Activated T-cell treated with anti-CD3 and anti-CD28 coated beads for 24 hours (primary cell): ENCODE measurements around the gene GLA.

ENCODE experiments used
- DNase-seq: peaks from one replicate; pipeline ENCODE4 v3.0.0-alpha.2; 2020; ENCODE audit warnings: low read depth

GLA gene

GRCh38 chrX:101407748-101408531 is at the start of gene GLA, which contains the start of gene HNRNPH2:
GLA (minus strand) TSS chrX:101407925; CDS start chrX:101407903, 22 bp downstream.
HNRNPH2 (plus strand) TSS chrX:101408222; CDS start chrX:101411989, 3,767 bp downstream.
- DNase-seq: peak; percentile 81

DNA sequence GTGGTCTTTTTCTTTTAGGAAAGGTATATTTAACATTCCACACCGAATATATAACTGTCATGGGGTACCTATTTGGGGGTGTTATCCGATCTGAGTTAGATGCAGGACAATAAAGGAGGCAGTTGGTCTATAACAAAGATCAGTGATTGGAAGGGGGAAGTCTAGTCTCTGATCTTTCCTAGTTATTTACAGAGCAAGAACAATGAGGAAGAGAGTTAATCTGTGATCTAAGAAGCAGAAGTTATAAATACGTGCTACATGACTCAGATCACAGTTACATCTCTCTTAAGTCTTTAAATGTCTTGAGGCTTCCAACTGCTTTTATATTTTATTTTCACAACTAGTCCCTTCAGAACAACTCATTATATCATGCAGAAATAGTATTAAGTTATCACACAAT is 44.3 kb upstream of the GLA start:
- DNase-seq: no peak

GRCh38 chrX:101450961-101451360 is 43.2 kb upstream of the GLA start:
- DNase-seq: no peak

- DNase-seq: no peak
Measured at GRCh38 chrX:101450085-101450484, 42.4 kb upstream of the GLA start.

DNA sequence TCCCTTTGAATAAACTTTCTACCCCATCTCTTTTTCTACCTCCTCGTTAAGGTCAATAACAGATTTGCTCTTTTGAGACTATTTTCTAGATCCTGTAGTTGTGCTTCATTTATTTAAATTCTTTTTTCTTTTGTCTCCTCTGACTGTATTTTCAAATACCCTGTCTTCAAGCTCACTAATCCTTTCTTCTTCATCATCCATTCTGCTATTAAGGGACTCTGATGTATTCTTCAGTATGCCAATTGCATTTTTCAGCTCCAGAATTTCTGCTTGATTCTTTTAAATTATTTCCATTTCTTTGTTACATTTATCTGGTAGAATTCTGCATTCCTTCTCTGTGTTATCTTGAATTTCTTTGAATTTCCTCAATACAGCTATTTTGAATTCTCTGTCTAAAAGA is 41.6 kb upstream of the GLA start:
- DNase-seq: no peak

DNA sequence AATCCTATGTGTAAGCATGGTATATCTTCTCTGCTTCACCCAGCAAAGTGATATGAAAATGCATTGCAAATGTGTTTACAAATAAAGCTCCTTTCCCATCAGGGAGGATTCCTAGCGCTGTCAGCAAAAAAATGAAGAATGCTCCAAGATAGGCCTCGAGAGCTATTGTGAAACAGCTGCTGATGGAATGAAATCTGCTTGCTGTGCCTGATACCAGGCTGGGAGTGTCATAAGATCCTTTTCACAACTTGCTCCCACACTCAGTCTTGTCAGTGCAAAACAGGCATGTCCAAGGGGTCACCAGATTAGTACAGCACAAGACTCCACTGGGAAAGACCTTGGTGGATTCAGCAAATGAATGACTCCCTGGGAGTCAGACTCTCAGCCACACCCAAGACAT is 34.4 kb upstream of the GLA start:
- DNase-seq: no peak

- no peak for DNase-seq
Measured at GRCh38 chrX:101430457-101431078, 22.8 kb upstream of the GLA start.

- no peak for DNase-seq
Measured at GRCh38 chrX:101429934-101430333, 22.2 kb upstream of the GLA start.

DNA sequence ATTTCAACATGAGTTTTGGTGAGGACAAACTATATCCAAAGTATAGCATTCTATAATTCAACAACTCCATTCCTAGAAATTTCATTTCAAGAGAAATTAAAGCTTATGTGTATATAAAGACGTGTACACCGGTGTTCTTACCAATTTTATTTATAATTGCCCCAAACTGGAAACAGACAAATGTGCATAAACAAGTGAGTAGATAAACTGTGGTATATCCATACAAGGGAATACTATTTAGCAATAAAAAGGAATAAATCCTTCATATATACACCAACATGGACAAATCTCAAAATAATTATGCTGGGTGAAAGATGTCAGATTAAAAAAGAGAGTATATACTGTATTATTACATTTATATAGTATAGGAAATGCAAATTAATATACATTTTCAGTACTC is 20.2 kb upstream of the GLA start:
- DNase-seq: no peak

DNA sequence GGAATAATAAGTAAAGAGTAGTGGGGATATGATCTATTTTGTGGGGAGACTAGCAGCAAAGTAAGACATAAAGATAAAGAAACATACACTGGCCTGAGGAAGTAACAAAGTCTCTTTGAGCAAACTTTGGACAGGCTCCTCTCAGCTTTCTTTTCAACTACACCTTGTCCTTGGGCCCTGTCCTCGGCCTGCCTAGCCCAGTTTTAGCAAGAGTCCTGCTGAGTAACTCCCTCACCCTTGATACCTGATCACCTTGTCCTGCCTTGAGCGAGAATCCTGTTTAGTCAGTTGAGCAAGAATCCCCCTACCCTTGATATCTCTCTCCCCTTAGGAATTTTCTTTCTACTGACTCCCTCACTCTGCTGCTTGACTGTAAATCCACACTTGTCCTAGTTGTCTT is 11.8 kb upstream of the GLA start:
- no peak for DNase-seq

DNA sequence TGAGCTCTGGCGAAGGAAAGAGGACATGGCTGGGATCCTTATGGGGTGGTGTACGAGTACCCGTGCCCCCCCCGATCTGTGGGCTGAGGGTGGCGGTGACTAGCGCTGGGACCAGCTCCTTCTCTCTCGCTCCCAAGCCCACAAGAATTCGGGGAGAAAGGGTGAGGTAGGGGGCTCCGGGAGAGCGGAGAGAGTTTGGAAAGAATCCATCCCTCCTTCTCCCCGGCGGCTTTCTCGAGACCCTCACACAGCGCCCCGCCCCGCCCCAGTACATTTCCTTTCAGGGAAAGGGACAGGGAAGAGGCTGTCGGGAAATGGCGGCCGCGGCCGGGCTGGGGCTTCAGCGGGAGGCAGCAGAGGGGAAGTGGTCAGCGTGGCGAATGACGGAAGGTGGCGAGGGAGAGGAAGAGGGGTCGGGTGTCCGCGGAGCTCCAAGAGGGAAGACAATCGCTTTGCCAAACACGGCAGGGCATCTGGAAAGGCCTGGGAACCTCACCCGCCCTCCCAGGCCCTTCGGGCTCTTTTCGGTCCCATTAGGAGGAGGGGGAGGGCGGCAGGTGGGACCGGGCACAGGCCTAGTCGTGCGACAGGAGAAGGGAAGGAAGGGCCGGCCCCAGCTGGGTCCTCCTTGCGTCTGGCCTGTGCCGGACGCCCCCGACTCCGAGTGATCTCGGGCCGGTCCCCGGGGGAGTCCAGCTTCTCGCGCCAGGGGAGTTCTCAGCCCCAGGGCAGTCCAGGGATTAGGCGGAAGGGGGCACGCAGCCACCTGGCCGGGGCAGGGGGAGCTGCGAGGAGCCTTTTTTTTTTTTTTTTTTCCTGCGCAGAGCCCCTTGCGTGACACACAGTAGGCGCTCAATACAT is 10.5 kb upstream of the GLA start:
- DNase-seq: peak; percentile 14

DNA sequence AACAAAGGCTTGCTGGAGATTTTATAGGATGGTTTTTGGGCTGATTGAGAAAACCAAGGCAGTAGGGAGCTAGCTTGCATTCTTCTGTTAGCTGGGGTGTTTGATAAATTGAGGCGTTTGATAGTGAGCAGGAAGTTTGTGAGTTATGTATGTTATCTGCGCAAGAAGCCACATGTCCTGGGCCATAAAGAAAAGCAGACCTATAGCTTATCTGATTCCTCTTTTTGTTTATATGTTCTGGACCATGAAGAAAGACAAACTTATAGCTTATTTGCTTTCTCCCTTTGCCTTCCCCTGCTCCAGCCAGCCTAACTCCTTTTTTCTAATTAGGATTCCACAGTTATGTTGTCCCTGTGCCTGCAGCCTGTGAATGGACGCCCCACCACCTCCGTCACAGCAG is 9.5 kb upstream of the GLA start:
- no peak for DNase-seq

DNA sequence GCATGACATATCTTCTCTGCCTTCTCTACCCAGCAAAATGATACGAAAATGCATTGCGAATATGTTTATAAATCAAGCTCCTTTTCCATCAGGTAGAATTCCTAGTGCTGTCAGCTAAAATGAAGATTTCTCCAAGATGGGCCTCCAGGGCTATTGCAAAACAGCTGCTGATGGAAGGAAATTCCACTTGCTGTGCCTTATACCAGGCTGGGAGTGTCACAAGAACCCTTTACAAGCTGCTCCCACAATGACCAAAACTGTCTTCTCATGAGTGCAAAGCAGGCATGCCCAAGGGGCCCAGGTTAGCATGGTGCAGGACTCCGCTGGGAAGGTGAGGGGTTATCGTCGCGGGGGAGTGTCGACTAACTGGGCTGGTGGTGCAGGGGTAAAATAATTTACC is 9.0 kb upstream of the GLA start:
- DNase-seq: no peak

- DNase-seq: no peak
Measured at GRCh38 chrX:101415180-101416145, 7.7 kb upstream of the GLA start.

GRCh38 chrX:101411984-101412383 is 4.3 kb upstream of the GLA start:
- DNase-seq: no peak

- no peak for DNase-seq
Measured at GRCh38 chrX:101410461-101410860, 2.7 kb upstream of the GLA start.

- no peak for DNase-seq
Measured at GRCh38 chrX:101409043-101409442, 1.3 kb upstream of the GLA start.

DNA sequence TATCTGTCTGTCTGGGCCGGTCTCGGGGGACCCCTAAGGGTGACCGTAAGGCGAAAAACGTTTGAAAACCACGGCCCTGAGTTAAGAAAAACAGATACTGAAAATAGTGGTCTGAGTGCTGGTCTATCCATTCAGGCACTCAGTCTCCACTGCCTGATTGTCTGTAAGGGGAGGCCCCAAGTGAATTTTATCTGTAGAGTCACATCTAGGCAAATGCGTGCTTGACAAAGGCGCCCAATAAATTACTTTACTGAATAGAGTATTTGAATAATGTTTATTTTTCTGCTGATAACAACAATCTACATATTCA is 762 bp upstream of the GLA start:
- DNase-seq: no peak

GRCh38 chrX:101407167-101407747 is 468 bp downstream of the GLA start:
- no peak for DNase-seq

GRCh38 chrX:101399825-101400224 is 7.9 kb downstream of the GLA start:
- no peak for DNase-seq

- no peak for DNase-seq
Measured at GRCh38 chrX:101398694-101399093, 9.0 kb downstream of the GLA start.
